Skeletal muscle tissue (tissue), 4 donors: ENCODE measurements around the gene EDRF1. TPM values are rescaled to one million over a fixed set of nuclear protein-coding genes. Genes with fewer than 3 reads are reported as not detected.

Experiments
- H3K27ac ChIP-seq: one replicate; pipeline ENCODE4 v1.7.0; 2013; ENCODE audit warnings: mild to moderate bottlenecking, low read depth, low read length, inconsistent platforms
- H3K27me3 ChIP-seq, 3 donors: one replicate each; pipeline ENCODE4 v1.7.0; 2013; ENCODE audit warnings: low read length in 3 of 3; ENCODE audit not compliant: control insufficient read depth in 3 of 3, insufficient read depth in 3 of 3
- H3K36me3 ChIP-seq, 3 donors: one replicate each; pipeline ENCODE4 v1.7.0; 2013; ENCODE audit warnings: low read length in 3 of 3; ENCODE audit not compliant: control insufficient read depth in 3 of 3, insufficient read depth in 3 of 3
- H3K4me1 ChIP-seq, 3 donors: one replicate each; pipeline ENCODE4 v1.7.0; 2013; ENCODE audit warnings: low read length in 3 of 3, mild to moderate bottlenecking in 3 of 3; ENCODE audit not compliant: control insufficient read depth in 3 of 3, insufficient read depth in 3 of 3
- H3K4me3 ChIP-seq, 3 donors: one replicate each; pipeline ENCODE4 v1.7.0; 2013; ENCODE audit warnings: low read length in 3 of 3
- H3K9ac ChIP-seq, 3 donors: one replicate each; pipeline ENCODE4 v1.7.0; 2013; ENCODE audit warnings: low read length in 3 of 3, mild to moderate bottlenecking in 3 of 3, moderate library complexity in 2 of 3, low read depth in 1 of 3
- H3K9me3 ChIP-seq, 3 donors: one replicate each; pipeline ENCODE4 v1.7.0; 2013; ENCODE audit warnings: low read length in 3 of 3; ENCODE audit not compliant: control insufficient read depth in 3 of 3
- total RNA-seq: library from RNA; depleted of rRNA; stranded (reverse); fragments of >200 nt; gene quantifications from one replicate; pipeline ENCODE4 v1.2.3, GENCODE V29; 2014
- donor health status: Osteomylitis.

The EDRF1 gene
- total RNA-seq, 1 donor from 2014 or later = 22.4 TPM

DNA sequence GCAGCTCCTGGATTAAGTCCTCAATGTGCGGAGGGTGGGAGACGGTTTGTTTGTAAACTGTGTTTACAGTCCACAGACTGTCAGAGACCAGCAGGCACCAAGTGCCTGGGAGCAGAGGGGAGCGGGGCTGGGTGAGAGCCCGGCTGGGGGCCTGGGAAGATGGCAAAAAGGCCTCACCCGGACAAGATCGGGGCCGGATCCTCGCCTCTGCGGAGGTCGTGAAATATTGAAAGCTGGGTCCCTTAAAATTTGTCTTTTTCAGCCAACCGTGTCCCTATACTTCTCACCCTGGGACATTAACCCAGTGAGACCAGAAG lies 53.3 kb downstream of the EDRF1 start:
- H3K9ac ChIP-seq = no peak overlapping the region
- no peak overlapping the region for H3K4me3 ChIP-seq
- peaks cover 0 to 17% (median 9%) of the 10 kb centered on the region in 3 donors for H3K27me3 ChIP-seq
- peaks cover 0 to 4% (median 3%) of the 10 kb centered on the region in 3 donors for H3K36me3 ChIP-seq
- H3K27ac ChIP-seq = no peak overlapping the region
- peaks cover 0 to 3% (median 0%) of the 10 kb centered on the region in 3 donors for H3K4me1 ChIP-seq
- no peaks in the 10 kb centered on the region for H3K9me3 ChIP-seq

DNA sequence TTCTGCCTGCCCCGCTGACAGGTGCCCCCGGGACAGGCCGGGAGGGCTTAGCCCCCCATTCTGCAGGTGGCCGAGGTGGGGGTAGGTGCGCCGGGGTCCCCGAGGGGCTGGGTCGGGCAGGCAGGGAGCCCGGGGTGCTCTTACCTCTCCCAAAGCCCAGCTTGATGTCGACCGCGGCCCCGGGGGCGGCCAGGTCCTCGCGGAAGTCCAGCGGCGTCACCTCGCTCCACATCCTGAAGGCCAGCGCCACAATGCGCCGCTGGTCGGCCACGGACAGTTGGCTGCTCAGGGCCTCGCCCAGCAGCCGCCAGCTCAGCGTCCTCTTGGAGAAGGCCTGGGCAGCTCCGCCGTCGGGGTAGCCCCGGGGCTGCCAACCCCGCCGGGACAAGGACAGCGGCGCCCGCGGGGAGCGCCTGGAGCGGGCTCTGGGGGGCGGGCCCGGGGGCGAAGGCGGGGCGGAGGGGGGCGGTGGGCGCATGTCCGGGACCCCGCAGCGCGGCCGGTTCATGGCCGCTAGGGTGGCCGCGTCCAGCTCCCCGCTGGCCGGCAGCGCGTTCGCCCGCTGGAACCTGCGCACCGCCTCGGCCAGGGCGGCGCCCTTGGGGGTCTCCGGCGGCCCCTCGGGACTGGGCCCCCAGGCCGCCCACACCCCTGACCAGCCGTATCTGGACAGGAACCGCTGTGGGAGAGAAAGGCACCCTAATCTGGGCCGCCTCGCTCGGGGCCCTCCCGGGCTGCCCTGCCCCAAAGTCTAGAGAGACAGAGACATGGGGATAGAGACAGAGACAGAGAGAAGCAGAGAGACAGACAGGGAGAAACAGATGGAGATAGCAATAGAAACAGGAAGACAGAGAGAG lies 54.4 kb downstream of the EDRF1 start:
- H3K27ac ChIP-seq = no peak overlapping the region
- no peak overlapping the region for H3K4me3 ChIP-seq
- H3K27me3 ChIP-seq = peaks cover 0 to 17% (median 9%) of the 10 kb centered on the region in 3 donors
- H3K9ac ChIP-seq = no peak overlapping the region
- H3K4me1 ChIP-seq = peaks cover 0 to 3% (median 0%) of the 10 kb centered on the region in 3 donors
- no peaks in the 10 kb centered on the region for H3K9me3 ChIP-seq
- H3K36me3 ChIP-seq = peaks cover 0 to 3% (median 0%) of the 10 kb centered on the region in 3 donors

DNA sequence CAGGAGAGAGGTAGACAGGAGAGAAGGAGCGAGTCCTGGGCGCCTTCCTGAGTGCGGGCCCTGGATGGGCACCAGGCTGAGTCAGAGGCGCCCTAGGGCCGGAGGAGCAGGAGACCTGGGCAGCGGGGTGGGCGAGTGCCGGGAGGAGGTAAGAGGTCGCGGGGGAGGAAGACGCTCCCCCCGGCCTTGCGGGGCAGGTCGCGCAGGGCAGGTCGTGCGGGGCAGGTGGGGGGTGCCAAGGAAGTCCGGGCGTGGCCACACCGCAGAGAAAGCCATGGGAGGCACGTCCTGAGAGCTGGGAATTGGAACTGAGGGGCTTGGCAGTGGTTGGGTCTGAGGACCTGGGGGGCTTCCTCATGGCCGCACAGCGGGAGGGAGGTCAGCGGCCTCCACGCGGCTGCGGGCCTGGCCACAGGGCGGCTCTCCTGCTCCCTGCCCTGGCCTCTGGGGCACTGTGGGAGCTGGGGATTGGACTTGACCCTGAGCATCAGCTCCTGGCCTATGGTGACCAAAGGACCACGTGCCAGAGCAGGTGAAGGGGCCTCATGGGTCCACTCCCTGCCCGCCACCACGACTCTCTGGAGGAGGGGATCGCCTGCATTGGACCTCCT lies 55.2 kb downstream of the EDRF1 start:
- H3K9ac ChIP-seq = no peak overlapping the region
- no peaks in the 10 kb centered on the region for H3K36me3 ChIP-seq
- H3K4me3 ChIP-seq = no peak overlapping the region
- H3K4me1 ChIP-seq = no peaks in the 10 kb centered on the region
- no peaks in the 10 kb centered on the region for H3K9me3 ChIP-seq
- no peak overlapping the region for H3K27ac ChIP-seq
- H3K27me3 ChIP-seq = peaks cover 0 to 17% (median 9%) of the 10 kb centered on the region in 3 donors

DNA sequence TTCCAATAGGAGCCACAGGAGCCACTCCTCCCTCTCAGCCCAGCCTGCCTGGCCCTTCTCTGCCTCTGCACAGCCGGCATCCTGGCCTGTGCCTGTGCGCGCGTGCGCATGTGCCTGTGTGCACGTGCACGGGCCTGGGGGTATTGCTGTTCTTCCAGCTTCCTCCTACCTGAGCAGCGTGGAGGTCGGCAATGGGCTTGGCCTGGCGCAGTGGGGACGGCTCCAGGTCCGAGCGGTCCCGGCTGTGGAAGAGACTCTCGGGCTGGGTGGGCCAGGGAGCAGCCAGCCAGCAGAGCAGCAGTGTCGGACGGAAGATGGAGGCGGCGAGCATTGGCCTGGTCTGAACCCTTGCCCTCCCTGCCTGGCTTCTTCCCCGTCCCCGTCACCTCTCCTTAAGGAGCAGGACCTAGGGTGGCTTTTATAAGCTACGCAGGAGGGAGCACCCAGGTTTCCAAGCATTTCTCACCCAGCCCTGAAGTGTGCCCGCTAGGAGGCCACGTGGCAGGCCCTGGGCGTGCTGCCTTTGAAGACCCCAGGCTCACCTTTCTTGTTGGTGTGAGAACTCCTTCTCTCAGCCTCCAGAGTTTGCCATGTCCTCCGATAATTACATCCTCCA lies 56.1 kb downstream of the EDRF1 start, which contains the start of gene MMP21:
MMP21 (minus strand) TSS at position 331 of the 616 bp plus-strand sequence; CDS start at position 331, 0 bp downstream.
- Histone ChIP-seq H3K27me3 (peaks cover 0 to 17% (median 9%) of the 10 kb centered on the region in 3 donors), H3K4me3 (no peak within 1 kb of the TSS), H3K36me3 (no peaks in the 10 kb centered on the region), H3K9ac (no peak within 1 kb of the TSS), H3K27ac (no peak within 1 kb of the TSS), H3K9me3 (no peaks in the 10 kb centered on the region), H3K4me1 (no peaks in the 10 kb centered on the region)

DNA sequence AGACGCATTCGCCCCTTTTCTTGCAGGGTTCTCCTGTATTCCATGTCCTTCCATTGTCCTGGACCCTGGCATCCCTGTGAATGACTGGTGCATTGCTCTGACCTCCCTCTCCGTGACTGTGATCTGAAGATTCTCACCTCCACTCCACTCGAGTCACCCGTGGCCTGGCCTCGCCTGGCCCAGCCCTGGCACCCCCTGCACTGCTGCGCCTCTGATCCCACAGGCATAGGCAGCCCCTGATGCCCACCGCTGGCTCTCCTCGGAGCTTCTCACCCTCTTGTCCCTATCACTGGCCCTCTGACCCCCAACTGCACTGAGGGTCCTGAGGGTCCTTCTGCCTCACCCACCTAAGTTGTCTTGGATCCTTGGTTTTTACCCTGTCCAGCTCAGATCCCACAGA lies 58.3 kb downstream of the EDRF1 start:
- H3K9ac ChIP-seq = no peak overlapping the region
- H3K4me3 ChIP-seq = no peak overlapping the region
- H3K27me3 ChIP-seq = peaks cover 0 to 17% (median 9%) of the 10 kb centered on the region in 3 donors
- H3K27ac ChIP-seq = no peak overlapping the region
- no peaks in the 10 kb centered on the region for H3K4me1 ChIP-seq
- no peaks in the 10 kb centered on the region for H3K9me3 ChIP-seq
- no peaks in the 10 kb centered on the region for H3K36me3 ChIP-seq

DNA sequence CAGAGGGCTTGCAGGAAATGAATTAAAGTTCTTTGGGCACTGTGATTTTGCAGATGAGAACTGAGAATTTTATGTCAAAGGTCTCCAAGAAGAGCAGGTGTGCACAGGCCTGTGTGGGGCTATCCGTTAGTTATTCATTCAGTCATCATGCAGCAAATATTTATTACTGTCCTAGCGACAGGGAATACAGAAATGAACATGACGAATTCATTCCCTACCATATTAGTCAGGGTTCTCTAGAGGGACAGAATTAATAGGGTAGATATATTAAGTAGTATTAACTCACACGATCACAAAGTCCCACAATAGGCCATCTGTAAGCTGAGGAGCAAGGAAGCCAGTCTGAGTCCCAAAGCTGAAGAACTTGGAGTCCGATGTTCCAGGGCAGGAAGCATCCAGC lies 59.0 kb downstream of the EDRF1 start:
- Histone ChIP-seq H3K27me3 (peaks cover 0 to 11% (median 5%) of the 10 kb centered on the region in 3 donors), H3K36me3 (no peaks in the 10 kb centered on the region), H3K4me1 (no peaks in the 10 kb centered on the region), H3K4me3 (no peak overlapping the region), H3K9me3 (no peaks in the 10 kb centered on the region), H3K27ac (no peak overlapping the region), H3K9ac (no peak overlapping the region)

DNA sequence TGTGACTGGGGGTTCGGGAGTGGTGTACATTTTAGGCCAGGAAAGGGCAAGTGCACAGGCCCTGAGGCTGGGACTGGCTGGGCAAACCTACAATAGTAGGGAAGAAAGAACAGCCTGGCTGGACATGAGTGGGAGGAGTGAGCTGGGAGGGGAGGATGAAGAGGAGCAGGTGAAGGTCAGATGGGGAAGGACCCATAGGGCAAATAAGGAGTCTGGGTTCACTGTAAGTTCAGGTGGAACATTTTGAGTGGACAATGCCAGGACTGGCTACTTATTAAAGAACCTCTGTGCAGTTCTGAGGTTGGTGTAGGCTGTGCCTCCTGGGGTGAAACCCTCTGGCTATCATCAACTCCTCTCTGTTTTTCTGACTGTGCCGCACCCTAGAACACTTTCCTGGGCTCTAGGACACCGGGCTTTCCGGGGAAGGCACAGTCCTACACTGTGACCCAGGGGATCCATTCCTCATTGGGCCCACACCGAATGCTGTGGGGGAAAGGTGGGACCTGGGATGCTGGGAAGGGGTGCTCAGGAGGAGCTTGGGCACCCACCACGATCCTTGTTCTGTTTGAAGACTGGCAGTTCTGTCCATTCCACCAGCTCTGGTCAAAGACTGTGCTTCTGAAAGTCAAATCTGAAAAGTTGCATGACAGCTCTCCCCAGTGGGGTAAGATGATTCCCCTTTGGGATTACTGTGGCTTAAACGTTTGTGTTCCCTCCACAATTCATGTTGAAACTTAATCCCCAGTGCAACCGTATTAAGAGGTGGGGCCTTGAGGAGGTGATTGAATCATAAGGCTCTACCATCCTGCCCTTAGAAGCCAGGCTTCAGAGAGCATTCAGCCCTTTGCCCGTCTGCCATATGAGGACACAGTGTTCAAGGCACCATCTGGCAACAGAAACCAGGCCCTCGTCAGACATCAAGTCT lies 60.2 kb downstream of the EDRF1 start:
- no peaks in the 10 kb centered on the region for H3K36me3 ChIP-seq
- peaks cover 0 to 8% (median 5%) of the 10 kb centered on the region in 3 donors for H3K27me3 ChIP-seq
- H3K4me1 ChIP-seq = no peaks in the 10 kb centered on the region
- no peak overlapping the region for H3K27ac ChIP-seq
- H3K9me3 ChIP-seq = no peaks in the 10 kb centered on the region
- H3K9ac ChIP-seq = no peak overlapping the region
- no peak overlapping the region for H3K4me3 ChIP-seq

DNA sequence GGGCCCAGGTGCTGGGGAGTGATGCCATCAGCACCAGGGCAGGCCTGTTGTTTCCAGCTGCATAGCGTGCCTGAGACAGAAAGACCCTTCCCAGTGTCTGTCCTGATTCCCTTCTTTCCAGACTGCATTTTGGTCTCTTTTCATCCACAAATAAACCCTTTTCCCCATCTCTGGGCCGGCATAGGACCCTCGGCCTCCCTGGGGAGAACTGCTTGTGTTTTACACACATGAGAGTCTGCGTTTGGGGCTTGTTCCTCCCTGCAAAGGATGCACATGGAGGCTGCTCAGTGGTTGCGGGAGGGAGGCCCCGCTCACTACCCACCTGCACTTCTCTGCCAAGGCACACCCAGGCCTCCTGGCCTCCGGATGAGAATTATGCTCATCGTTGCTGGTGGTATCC lies 61.9 kb downstream of the EDRF1 start:
- Histone ChIP-seq H3K4me3 (no peak overlapping the region), H3K9ac (no peak overlapping the region), H3K27ac (no peak overlapping the region), H3K27me3 (peaks cover 0 to 6% (median 0%) of the 10 kb centered on the region in 3 donors), H3K36me3 (no peaks in the 10 kb centered on the region), H3K9me3 (no peaks in the 10 kb centered on the region), H3K4me1 (no peaks in the 10 kb centered on the region)

DNA sequence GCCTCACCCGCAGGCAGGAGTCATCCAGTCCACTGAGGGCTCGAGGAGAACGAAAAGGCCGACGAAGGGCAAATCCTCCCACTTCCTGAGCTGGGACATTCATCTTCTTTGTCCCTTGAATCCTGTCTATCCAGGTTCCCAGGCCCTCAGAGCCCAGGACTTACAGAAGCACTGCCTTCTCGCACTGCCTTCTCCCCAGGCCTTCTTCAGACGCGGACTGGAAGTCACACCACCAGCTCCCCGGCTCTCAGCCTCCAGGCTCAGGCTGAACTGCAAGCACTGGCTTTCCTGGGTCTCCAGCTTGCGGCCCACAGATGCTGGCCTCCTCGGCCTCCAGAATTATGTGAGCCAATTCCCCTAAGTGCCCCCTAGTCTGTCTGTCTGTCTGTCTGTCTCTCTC lies 62.5 kb downstream of the EDRF1 start:
- H3K9ac ChIP-seq = no peak overlapping the region
- H3K9me3 ChIP-seq = no peaks in the 10 kb centered on the region
- no peak overlapping the region for H3K27ac ChIP-seq
- H3K4me1 ChIP-seq = no peaks in the 10 kb centered on the region
- no peak overlapping the region for H3K4me3 ChIP-seq
- H3K27me3 ChIP-seq = peaks cover 0 to 5% (median 0%) of the 10 kb centered on the region in 3 donors
- peaks cover 0 to 2% (median 0%) of the 10 kb centered on the region in 3 donors for H3K36me3 ChIP-seq
